Smooth muscle cell (in vitro differentiated cells): ENCODE results near the gene TUBB4A. TPM values are rescaled to one million over a fixed set of nuclear protein-coding genes. Genes with fewer than 3 reads are reported as not detected.

Experiments used
- DNase-seq: peaks from one replicate; lab custom pipeline; 2025; ENCODE audit not compliant: unreplicated experiment; lab: John Stamatoyannopoulos, UW
- H2AFZ ChIP-seq: fragments of 200-600 bp; sonication (generic); 2 replicates; pipeline ENCODE4 v1.6.0; 2016; ENCODE audit warnings: antibody characterized with exemption, low read depth, mild to moderate bottlenecking
- H3F3A ChIP-seq: fragments of 200-600 bp; sonication (generic); 2 replicates; pipeline ENCODE4 v1.6.0; 2017; ENCODE audit warnings: antibody characterized with exemption, low read depth
- H3K27ac ChIP-seq: fragments of 200-600 bp; sonication (generic); 2 replicates; pipeline ENCODE4 v1.5.1; 2016; ENCODE audit warnings: low read depth, mild to moderate bottlenecking
- H3K27me3 ChIP-seq: fragments of 200-600 bp; sonication (generic); 2 replicates; pipeline ENCODE4 v1.6.1; 2016; ENCODE audit warnings: low read depth, mild to moderate bottlenecking
- H3K36me3 ChIP-seq: fragments of 200-600 bp; sonication (generic); 2 replicates; pipeline ENCODE4 v1.5.1; 2016; ENCODE audit warnings: low read depth
- H3K4me1 ChIP-seq: fragments of 200-600 bp; sonication (generic); 2 replicates; pipeline ENCODE4 v1.5.1; 2016; ENCODE audit warnings: low read depth
- H3K4me2 ChIP-seq: fragments of 200-600 bp; sonication (generic); 2 replicates; pipeline ENCODE4 v1.6.0; 2016; ENCODE audit warnings: mild to moderate bottlenecking
- H3K4me3 ChIP-seq: fragments of 200-600 bp; sonication (generic); 2 replicates; pipeline ENCODE4 v1.5.1; 2016; ENCODE audit warnings: mild to moderate bottlenecking
- H3K79me2 ChIP-seq: fragments of 200-600 bp; sonication (generic); 2 replicates; pipeline ENCODE4 v1.6.0; 2016; ENCODE audit warnings: low read depth, mild to moderate bottlenecking
- H3K9ac ChIP-seq: fragments of 200-600 bp; sonication (generic); 2 replicates; pipeline ENCODE4 v1.6.0; 2016; ENCODE audit warnings: low read depth
- H3K9me3 ChIP-seq: fragments of 200-600 bp; sonication (generic); replicated peaks from 2 replicates; pipeline ENCODE4 v1.5.1; 2016; ENCODE audit warnings: low read depth
- H4K20me1 ChIP-seq: fragments of 200-600 bp; sonication (generic); 2 replicates; pipeline ENCODE4 v1.6.0; 2016; ENCODE audit warnings: low read depth
- CTCF ChIP-seq: fragments of 200-600 bp; sonication (generic); IDR thresholded peaks from 2 replicates; pipeline ENCODE4 v1.5.1; 2017; ENCODE audit warnings: borderline replicate concordance, mild to moderate bottlenecking, antibody characterized with exemption; ENCODE audit not compliant: insufficient read depth, poor library complexity, severe bottlenecking
- WGBS: methylation state at CpG from one replicate; pipeline ENCODE4 v1.1.7; 2016; ENCODE audit warnings: low lambda C conversion rate; 5-methylcytosine and 5-hydroxymethylcytosine counted together
- polyA plus RNA-seq: library from polyadenylated mRNA; unstranded; fragments of >200 nt; fragmentation: Nextera tagmentation; extraction: Ambion mirVana; gene quantifications from 2 replicates; pipeline ENCODE4 v1.2.1, GENCODE V29; 2016
- total RNA-seq: library from RNA; depleted of rRNA; stranded (reverse); fragments of >200 nt; gene quantifications from 2 replicates; pipeline ENCODE4 v1.2.3, GENCODE V29; 2014

Gene TUBB4A
- total and polyA plus RNA-seq, 2 experiments from 2014 or later: not detected

DNA sequence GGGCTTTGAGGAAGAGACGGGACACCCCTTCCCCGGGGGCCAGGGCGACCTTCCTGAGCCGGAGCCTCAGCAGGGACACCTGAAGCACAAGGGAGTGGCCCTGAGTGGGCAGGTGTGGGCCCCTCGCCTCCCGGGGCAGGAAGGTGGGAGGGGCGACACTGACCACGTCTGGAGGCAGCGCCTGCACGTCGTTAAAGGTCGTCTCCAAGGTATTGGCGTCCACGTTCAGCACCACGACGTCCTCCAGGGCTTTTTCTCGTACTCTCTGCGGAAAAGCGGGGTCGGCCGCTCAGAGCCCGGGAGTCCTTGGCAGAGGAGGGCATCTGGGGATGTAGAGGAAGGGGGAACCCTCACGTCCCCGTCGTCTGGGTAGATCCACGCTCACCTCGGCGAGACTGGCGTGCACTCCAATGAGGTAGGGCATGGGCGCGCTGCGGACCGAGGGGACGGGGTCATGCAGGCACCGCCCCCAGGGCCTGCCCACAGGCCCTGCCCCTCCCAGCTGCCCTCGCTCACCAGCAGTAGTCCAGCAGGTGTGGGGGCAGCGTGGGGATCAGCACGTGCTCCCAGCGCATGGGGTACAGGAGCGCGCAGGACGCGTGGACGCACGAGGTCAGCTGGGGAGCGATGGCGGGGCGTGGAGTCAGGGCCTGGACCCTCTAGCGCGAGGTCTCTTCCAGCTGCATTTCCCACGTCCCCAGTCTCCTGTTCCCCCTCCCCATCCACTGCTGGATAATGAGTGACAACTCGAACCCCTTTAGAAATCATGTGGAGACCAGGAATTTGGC is 26.6 kb downstream of the TUBB4A start:
- H2AFZ ChIP-seq: no peak overlapping the region
- 6% methylated on average over 44 of the region's 52 CpGs for WGBS

DNA sequence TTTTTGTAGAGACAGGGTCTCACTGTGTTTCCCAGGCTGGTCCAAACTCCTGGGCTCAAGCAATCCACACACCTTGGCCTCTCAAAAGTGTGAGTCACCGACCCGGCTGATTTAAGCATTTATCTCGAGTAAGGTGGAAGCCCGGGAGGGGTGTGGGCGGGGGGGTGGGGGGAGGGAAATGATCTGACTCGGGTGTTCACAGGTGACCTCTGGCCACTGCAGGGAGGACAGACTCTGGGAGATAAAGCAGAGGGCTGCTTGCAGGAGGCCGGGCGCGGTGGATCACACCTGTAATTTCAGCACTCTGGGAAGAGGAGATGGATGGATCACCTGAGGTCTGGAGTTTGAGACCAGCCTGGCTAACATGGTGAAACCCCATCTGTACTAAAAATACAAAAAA is 28.5 kb downstream of the TUBB4A start:
- no peaks in the 10 kb centered on the region for H3K36me3 ChIP-seq
- no peak for TF ChIP-seq CTCF
- no peak overlapping the region for H2AFZ ChIP-seq
- H3K4me3 ChIP-seq: no peak overlapping the region
- H3K9me3 ChIP-seq: no peaks in the 10 kb centered on the region
- H3K4me2 ChIP-seq: no peak overlapping the region
- no peak for DNase-seq
- peaks cover 23% of the 10 kb centered on the region for H3K27me3 ChIP-seq
- no peak overlapping the region for H3K27ac ChIP-seq
- H3F3A ChIP-seq: no peaks in the 10 kb centered on the region
- H3K79me2 ChIP-seq: no peaks in the 10 kb centered on the region
- H3K9ac ChIP-seq: no peak overlapping the region
- H3K4me1 ChIP-seq: peaks cover 9% of the 10 kb centered on the region
- 55% methylated on average over 9 of the region's 9 CpGs for WGBS
- no peaks in the 10 kb centered on the region for H4K20me1 ChIP-seq

More for the DNA sequence above, 26.6 kb downstream of the TUBB4A start:
- H3K27me3 ChIP-seq: peaks cover 23% of the 10 kb centered on the region
- no peaks in the 10 kb centered on the region for H3K36me3 ChIP-seq
- DNase-seq: no peak
- H3K27ac ChIP-seq: no peak overlapping the region
- TF ChIP-seq CTCF: no peak
- no peaks in the 10 kb centered on the region for H3K79me2 ChIP-seq
- H3K4me1 ChIP-seq: peaks cover 9% of the 10 kb centered on the region
- no peaks in the 10 kb centered on the region for H3K9me3 ChIP-seq
- H4K20me1 ChIP-seq: no peaks in the 10 kb centered on the region
- H3K4me2 ChIP-seq: peak overlapping the region; percentile 78
- H3F3A ChIP-seq: no peaks in the 10 kb centered on the region
- H3K9ac ChIP-seq: no peak overlapping the region
- H3K4me3 ChIP-seq: no peak overlapping the region

- Histone ChIP-seq H3K27ac (no peak overlapping the region), H3K4me3 (no peak overlapping the region), H3K36me3 (no peaks in the 10 kb centered on the region), H3K27me3 (peaks cover 23% of the 10 kb centered on the region), H2AFZ (no peak overlapping the region), H3K4me1 (peaks cover 9% of the 10 kb centered on the region), H3F3A (no peaks in the 10 kb centered on the region), H3K9ac (no peak overlapping the region), H3K79me2 (no peaks in the 10 kb centered on the region), H3K9me3 (no peaks in the 10 kb centered on the region), H4K20me1 (no peaks in the 10 kb centered on the region), H3K4me2 (no peak overlapping the region)
- DNase-seq: no peak
- WGBS: 76% methylated on average over 4 of the region's 4 CpGs
- no peak for TF ChIP-seq CTCF
Measured at GRCh38 chr19:6472713-6473112, 29.4 kb downstream of the TUBB4A start.

GRCh38 chr19:6471076-6471475 is 31.0 kb downstream of the TUBB4A start:
- 76% methylated on average over 14 of the region's 14 CpGs for WGBS
- Histone ChIP-seq H3K27ac (no peak overlapping the region), H3K36me3 (no peaks in the 10 kb centered on the region), H3K9me3 (no peaks in the 10 kb centered on the region), H2AFZ (no peak overlapping the region), H3K9ac (no peak overlapping the region), H4K20me1 (no peaks in the 10 kb centered on the region), H3K27me3 (peaks cover 18% of the 10 kb centered on the region), H3K79me2 (no peaks in the 10 kb centered on the region), H3K4me2 (no peak overlapping the region), H3K4me1 (peaks cover 9% of the 10 kb centered on the region), H3F3A (no peaks in the 10 kb centered on the region), H3K4me3 (no peak overlapping the region)
- DNase-seq: no peak
- no peak for TF ChIP-seq CTCF
